Loucy (cell line): ENCODE results near the gene CAPN2.

Experiments
- CTCF ChIP-seq: fragments of 200-600 bp; sonication (generic); conservative IDR thresholded peaks from 2 replicates; pipeline ENCODE4 v1.5.1; 2014; ENCODE audit warnings: mild to moderate bottlenecking, antibody characterized with exemption, low read length
- EZH2phosphoT487 ChIP-seq: fragments of 200-600 bp; IDR thresholded peaks from 2 replicates; pipeline ENCODE4 v1.6.1; 2018; ENCODE audit warnings: antibody characterized with exemption, mild to moderate bottlenecking, moderate library complexity, borderline replicate concordance

GRCh38 chr1:223780318-223780717 lies 68.0 kb downstream of the CAPN2 start:
- no peak for TF ChIP-seq CTCF
- TF ChIP-seq EZH2phosphoT487: no peak
